ENCODE measurements around the gene NOM1.
A peak's percentile ranks its signal among the peaks of the same experiment; 100 is the strongest.

NOM1 gene

GRCh38 chr7:156943091-156944041 lies 6.1 kb upstream of the NOM1 start:
- no peak overlapping the region for H3K27ac ChIP-seq (ENCODE audit: poor library complexity, severe bottlenecking)
- no peaks in the 10 kb centered on the region for H3K36me3 ChIP-seq (ENCODE audit: low read depth)
- no peak overlapping the region for H3K4me3 ChIP-seq (ENCODE audit: severe bottlenecking)
- TF ChIP-seq CTCF (IDR thresholded peaks at IDR 0.05; ENCODE audit: poor library complexity, severe bottlenecking) = no peak
- no peaks in the 10 kb centered on the region for H3K9me3 ChIP-seq (ENCODE audit: severe bottlenecking)
- DNase-seq (ENCODE audit: low spot score) (no peak), ATAC-seq (ENCODE audit: low read depth) (peak; percentile 74)
- no peaks in the 10 kb centered on the region for H3K4me1 ChIP-seq (ENCODE audit: insufficient read depth, poor library complexity, severe bottlenecking)
- H3K27me3 ChIP-seq (ENCODE audit: insufficient read depth, poor library complexity, severe bottlenecking) = no peaks in the 10 kb centered on the region

GRCh38 chr7:156944876-156945275 lies 4.6 kb upstream of the NOM1 start:
- H3K9me3 ChIP-seq (ENCODE audit: severe bottlenecking) = no peaks in the 10 kb centered on the region
- no peak overlapping the region for H3K27ac ChIP-seq (ENCODE audit: poor library complexity, severe bottlenecking)
- no peaks in the 10 kb centered on the region for H3K4me1 ChIP-seq (ENCODE audit: insufficient read depth, poor library complexity, severe bottlenecking)
- TF ChIP-seq CTCF (IDR thresholded peaks at IDR 0.05; ENCODE audit: poor library complexity, severe bottlenecking) = no peak
- H3K27me3 ChIP-seq (ENCODE audit: insufficient read depth, poor library complexity, severe bottlenecking) = no peaks in the 10 kb centered on the region
- ATAC-seq (ENCODE audit: low read depth) (no peak), DNase-seq (ENCODE audit: low spot score) (no peak)
- no peaks in the 10 kb centered on the region for H3K36me3 ChIP-seq (ENCODE audit: low read depth)
- H3K4me3 ChIP-seq (ENCODE audit: severe bottlenecking) = no peak overlapping the region

GRCh38 chr7:156947120-156947843 lies 2.2 kb upstream of the NOM1 start:
- no peak overlapping the region for H3K4me3 ChIP-seq (ENCODE audit: severe bottlenecking)
- no peak for TF ChIP-seq CTCF (IDR thresholded peaks at IDR 0.05; ENCODE audit: poor library complexity, severe bottlenecking)
- H3K4me1 ChIP-seq (ENCODE audit: insufficient read depth, poor library complexity, severe bottlenecking) = peaks cover 7% of the 10 kb centered on the region
- no peaks in the 10 kb centered on the region for H3K27me3 ChIP-seq (ENCODE audit: insufficient read depth, poor library complexity, severe bottlenecking)
- DNase-seq (ENCODE audit: low spot score) (no peak), ATAC-seq (ENCODE audit: low read depth) (no peak)
- H3K9me3 ChIP-seq (ENCODE audit: severe bottlenecking) = no peaks in the 10 kb centered on the region
- no peak overlapping the region for H3K27ac ChIP-seq (ENCODE audit: poor library complexity, severe bottlenecking)
- peaks cover 11% of the 10 kb centered on the region for H3K36me3 ChIP-seq (ENCODE audit: low read depth)

GRCh38 chr7:156948361-156948760 lies 1.2 kb upstream of the NOM1 start:
- H3K9me3 ChIP-seq (ENCODE audit: severe bottlenecking) = no peaks in the 10 kb centered on the region
- ATAC-seq (ENCODE audit: low read depth) = no peak
- H3K27me3 ChIP-seq (ENCODE audit: insufficient read depth, poor library complexity, severe bottlenecking) = no peaks in the 10 kb centered on the region
- H3K27ac ChIP-seq (ENCODE audit: poor library complexity, severe bottlenecking) = no peak overlapping the region
- no peak for DNase-seq (ENCODE audit: low spot score)
- peak overlapping the region; percentile 63 for H3K4me3 ChIP-seq (ENCODE audit: severe bottlenecking)
- H3K36me3 ChIP-seq (ENCODE audit: low read depth) = peaks cover 21% of the 10 kb centered on the region
- TF ChIP-seq CTCF (IDR thresholded peaks at IDR 0.05; ENCODE audit: poor library complexity, severe bottlenecking) = no peak
- peaks cover 8% of the 10 kb centered on the region for H3K4me1 ChIP-seq (ENCODE audit: insufficient read depth, poor library complexity, severe bottlenecking)

Measured in RWPE2 (cell line).